ENCODE data around the gene ADAMTS6.

GRCh38 chr5:65137631-65138030 is 344.1 kb downstream of the ADAMTS6 start:
- TF ChIP-seq CTCF (IDR thresholded peaks at IDR 0.05; ENCODE audit: borderline replicate concordance, extremely low read depth, low read length, poor library complexity, severe bottlenecking) (no peak), EZH2 (IDR thresholded peaks at IDR 0.05; ENCODE audit: borderline replicate concordance, low read depth, low read length, severe bottlenecking) (no peak)
